22Rv1 (cell line): ENCODE results near the gene MALRD1.

Experiments
- CTCF ChIP-seq: fragments of 450-650 bp; IDR thresholded peaks from 2 replicates; pipeline ENCODE4 v1.5.1; 2017; ENCODE audit warnings: mild to moderate bottlenecking
- ZFX ChIP-seq: fragments of 450-650 bp; IDR thresholded peaks from 2 replicates; pipeline ENCODE4 v1.6.1; 2017; ENCODE audit warnings: antibody characterized with exemption, borderline replicate concordance

DNA sequence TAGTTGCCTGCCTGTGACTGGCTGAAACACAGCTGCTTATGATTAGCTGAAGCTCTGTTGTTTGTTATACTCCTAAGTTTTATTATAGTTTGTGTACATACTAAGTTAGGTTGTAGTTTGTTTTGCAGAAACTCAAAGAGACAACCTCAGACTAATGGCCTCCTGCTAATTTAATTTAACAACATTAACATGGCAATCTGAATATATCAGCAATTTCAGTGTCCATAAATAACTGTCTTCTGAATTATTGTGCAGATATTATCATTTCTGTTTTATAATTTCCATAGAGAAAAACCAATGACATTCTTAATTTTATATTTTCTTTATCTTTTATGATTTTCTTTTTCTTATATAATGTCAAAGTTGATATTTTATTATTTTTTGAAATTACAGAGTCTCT is 469.5 kb downstream of the MALRD1 start:
- TF ChIP-seq CTCF: no peak
- TF ChIP-seq ZFX: no peak
